ENCODE data around the gene PRPF8. TPM values are rescaled to one million over a fixed set of nuclear protein-coding genes. Genes with fewer than 3 reads are reported as not detected.

The PRPF8 gene
- total RNA-seq, 4 donors from 2014 or later: 186 to 341 (median 220) TPM

DNA sequence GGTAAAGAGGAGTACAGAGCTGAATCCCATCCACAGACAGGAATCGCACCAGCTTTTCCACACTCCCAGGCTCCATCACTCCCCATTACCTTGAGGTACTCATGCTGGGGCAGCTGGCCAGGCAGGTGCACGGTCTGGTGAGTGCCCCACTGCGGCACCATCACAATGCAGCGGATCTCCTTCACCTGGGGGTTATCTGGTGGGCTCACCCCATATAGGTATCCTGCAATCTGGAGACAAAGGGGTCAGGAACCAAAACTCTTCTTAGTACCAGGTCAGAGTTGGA, 33.2 kb downstream of the PRPF8 start:
- Histone ChIP-seq H3K4me1 (peaks cover 31% of the 10 kb centered on the region), H3K27me3 (no peaks in the 10 kb centered on the region), H3K4me3 (no peak overlapping the region), H3K9me3 (no peaks in the 10 kb centered on the region), H3K36me3 (peaks cover 62% of the 10 kb centered on the region), H3K27ac (no peak overlapping the region)
- TF ChIP-seq POLR2A (IDR thresholded peaks at IDR 0.05) (no peak), POLR2AphosphoS5 (IDR thresholded peaks at IDR 0.05) (no peak), EP300 (IDR thresholded peaks at IDR 0.05) (no peak)
- TF ChIP-seq, protein P1, sequence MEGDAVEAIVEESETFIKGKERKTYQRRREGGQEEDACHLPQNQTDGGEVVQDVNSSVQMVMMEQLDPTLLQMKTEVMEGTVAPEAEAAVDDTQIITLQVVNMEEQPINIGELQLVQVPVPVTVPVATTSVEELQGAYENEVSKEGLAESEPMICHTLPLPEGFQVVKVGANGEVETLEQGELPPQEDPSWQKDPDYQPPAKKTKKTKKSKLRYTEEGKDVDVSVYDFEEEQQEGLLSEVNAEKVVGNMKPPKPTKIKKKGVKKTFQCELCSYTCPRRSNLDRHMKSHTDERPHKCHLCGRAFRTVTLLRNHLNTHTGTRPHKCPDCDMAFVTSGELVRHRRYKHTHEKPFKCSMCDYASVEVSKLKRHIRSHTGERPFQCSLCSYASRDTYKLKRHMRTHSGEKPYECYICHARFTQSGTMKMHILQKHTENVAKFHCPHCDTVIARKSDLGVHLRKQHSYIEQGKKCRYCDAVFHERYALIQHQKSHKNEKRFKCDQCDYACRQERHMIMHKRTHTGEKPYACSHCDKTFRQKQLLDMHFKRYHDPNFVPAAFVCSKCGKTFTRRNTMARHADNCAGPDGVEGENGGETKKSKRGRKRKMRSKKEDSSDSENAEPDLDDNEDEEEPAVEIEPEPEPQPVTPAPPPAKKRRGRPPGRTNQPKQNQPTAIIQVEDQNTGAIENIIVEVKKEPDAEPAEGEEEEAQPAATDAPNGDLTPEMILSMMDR (IDR thresholded peaks at IDR 0.05): no peak
- 95% methylated on average over 4 of the region's 4 CpGs for WGBS
- DNase-seq (ENCODE audit: low spot score in 2 of 2): no peak

DNA sequence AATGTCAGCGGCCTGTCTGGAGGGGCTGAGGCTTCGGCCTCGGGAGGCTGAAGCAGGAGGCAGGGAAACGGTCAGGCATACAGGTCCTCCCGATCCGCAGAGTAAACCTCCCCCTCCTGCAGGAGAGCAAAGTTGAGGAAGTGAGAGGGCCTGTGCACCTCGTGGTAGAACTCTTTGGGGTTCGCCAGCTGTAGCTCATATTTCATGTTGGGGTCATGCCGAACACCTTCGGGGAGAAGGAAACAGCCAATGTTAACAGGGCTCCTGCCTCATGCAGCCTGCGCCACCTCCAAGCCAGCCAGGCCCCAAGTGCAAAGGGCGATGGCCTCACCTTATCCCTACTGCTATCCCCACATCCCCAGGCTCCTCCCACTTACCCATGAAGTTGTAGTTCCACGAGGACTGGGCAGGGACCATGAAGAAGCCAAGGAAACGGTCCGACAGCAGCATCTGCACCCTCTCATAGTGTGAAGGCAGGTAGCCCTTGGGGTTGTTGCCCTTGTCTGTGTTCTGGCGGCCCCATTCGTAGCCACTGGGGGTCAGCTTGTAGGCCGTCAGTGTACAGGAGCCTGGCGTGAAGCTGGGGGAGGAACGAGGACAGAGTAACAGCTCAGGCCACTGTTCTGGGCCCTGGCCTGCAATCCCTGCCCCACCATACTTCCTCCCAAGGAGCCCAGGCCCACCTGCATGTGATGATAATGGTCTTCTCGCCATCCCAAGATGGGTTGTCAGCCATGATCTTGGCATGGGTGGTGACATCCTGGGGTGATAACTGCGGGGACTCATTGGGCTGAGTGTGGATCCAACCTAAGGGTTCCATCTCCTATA, 33.7 kb downstream of the PRPF8 start:
- 81% methylated on average over 21 of the region's 22 CpGs for WGBS
- TF ChIP-seq, protein P1 (IDR thresholded peaks at IDR 0.05): no peak
- TF ChIP-seq EP300 (IDR thresholded peaks at IDR 0.05) (no peak), POLR2A (IDR thresholded peaks at IDR 0.05) (no peak), POLR2AphosphoS5 (IDR thresholded peaks at IDR 0.05) (no peak)
- no peak for DNase-seq (ENCODE audit: low spot score in 2 of 2)
- Histone ChIP-seq H3K4me1 (peaks cover 36% of the 10 kb centered on the region), H3K27me3 (no peaks in the 10 kb centered on the region), H3K36me3 (peaks cover 56% of the 10 kb centered on the region), H3K27ac (peak overlapping the region; percentile 99), H3K9me3 (no peaks in the 10 kb centered on the region), H3K4me3 (no peak overlapping the region)

DNA sequence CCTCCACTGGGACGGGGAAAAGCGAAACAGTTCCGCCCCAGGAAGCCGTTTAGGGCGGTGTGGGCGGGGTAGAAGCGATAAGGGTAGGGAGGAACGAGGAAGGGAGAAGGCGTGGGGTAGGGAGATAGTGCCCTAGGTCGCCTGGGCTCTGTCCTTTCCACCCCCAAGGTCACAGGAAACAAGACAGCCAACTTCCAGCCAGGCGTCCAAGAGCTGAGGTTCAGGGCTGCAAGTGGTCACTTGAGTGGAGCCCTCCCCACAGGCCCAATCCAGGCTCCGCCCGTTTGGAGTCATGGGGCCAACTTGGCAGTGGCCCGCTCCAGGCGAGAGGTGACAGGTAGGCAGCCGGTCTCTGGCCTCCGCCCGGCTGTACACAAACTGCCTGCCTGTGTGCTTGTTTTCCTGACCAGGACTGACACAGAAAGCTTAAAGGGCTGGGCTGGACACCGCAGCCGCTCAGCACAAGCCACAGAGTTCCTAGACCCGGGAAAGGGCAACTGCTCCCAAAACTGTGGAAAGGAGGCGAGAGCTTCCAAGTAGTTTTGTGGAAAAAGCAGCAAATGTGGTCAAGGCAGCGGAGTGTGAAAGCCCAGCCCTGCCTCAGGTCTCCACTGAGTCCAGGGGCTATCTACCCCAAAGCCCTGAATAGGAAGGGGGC, 34.7 kb downstream of the PRPF8 start, which contains the start of gene RILP:
Gene RILP, minus strand, starts transcription at position 23 of the 658 bp plus-strand sequence. CDS start 62 bp downstream, outside the sequence.
- peaks cover 46% of the 10 kb centered on the region for H3K36me3 ChIP-seq
- DNase-seq (ENCODE audit: low spot score in 2 of 2): peak in 1 of 2 donors; percentile 90

DNA sequence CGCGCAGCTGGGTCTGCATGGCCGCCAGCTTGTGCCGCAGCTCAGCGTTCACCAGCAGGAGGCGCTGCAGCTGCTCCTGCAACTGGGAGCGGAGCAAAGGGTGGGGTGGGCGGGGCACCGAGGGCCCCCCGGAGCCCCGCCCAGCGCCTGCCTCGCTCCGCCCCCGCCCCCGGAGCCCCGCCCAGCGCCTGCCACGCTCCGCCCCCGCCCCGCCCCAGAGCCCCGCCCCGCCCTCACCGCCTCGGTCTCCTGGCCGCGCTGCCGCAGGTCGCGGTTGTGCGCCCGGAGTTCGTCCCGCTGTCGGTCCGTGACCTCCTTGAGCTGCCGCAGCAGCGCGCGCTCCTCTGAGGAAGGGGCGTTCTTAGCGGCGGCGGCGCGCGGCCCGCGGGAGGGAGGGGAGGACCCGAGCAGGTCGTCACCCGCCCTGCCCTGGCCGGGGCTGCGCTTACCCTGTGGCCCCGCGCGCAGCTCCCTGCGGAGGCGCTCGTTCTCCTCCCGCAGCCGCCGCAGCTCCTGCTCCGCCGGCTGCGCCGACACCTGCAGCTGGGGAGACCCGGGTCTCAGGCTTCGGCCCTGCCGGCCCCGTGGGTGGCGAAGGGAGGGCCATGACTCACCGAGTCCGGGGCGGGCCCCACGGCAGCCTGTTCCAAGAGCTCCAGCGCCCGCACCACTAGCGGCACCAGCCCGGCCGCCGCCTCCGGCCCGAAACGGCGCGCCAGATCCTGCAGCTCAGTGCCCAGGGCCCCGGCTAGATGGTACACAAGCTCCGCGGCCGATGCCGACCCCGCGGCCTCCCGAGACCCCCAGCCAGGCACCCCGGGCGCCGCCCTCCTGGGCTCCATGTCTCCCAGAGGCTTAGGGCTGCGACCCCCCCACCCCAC, 35.5 kb downstream of the PRPF8 start:
- Histone ChIP-seq H3K9me3 (no peaks in the 10 kb centered on the region), H3K27me3 (no peaks in the 10 kb centered on the region), H3K27ac (peak overlapping the region; percentile 99), H3K4me3 (peak overlapping the region; percentile 77), H3K4me1 (peaks cover 46% of the 10 kb centered on the region), H3K36me3 (peaks cover 39% of the 10 kb centered on the region)
- TF ChIP-seq POLR2A (IDR thresholded peaks at IDR 0.05): peak; percentile 18 to 60
- no peak for TF ChIP-seq EP300 (IDR thresholded peaks at IDR 0.05)
- peak in 2 of 3 donors; percentile 63 to 82 for TF ChIP-seq POLR2AphosphoS5 (IDR thresholded peaks at IDR 0.05)
- TF ChIP-seq, protein P1 (IDR thresholded peaks at IDR 0.05): peak in 1 of 2 donors; percentile 100
- peak; percentile 95 to 96 for DNase-seq (ENCODE audit: low spot score in 2 of 2)
- WGBS: 0% methylated on average over 12 of the region's 100 CpGs

More for the DNA sequence above, 34.7 kb downstream of the PRPF8 start, which contains the start of gene RILP:
- peaks cover 39% of the 10 kb centered on the region for H3K4me1 ChIP-seq
- peak within 1 kb of the TSS; percentile 77 for H3K4me3 ChIP-seq
- no peaks in the 10 kb centered on the region for H3K9me3 ChIP-seq
- peak within 1 kb of the TSS; percentile 99 for H3K27ac ChIP-seq
- whole genome bisulfite sequencing: 14% methylated on average over 14 of the region's 23 CpGs
- TF ChIP-seq, protein P1 (IDR thresholded peaks at IDR 0.05): no peak
- TF ChIP-seq EP300 (IDR thresholded peaks at IDR 0.05): no peak
- peak in 2 of 3 donors; percentile 5 to 26 for TF ChIP-seq POLR2AphosphoS5 (IDR thresholded peaks at IDR 0.05)
- TF ChIP-seq POLR2A (IDR thresholded peaks at IDR 0.05): no peak
- no peaks in the 10 kb centered on the region for H3K27me3 ChIP-seq
